NB4 (cell line): ENCODE results near the gene ARHGEF17.
"Not testable (repeated sequence)": the region's sequence is repeated elsewhere in the genome, so short reads cannot be mapped to it uniquely, and the experiment has no call there.

Experiments used
- DNase-seq: peaks from one replicate; pipeline ENCODE4 v3.0.0; 2010; ENCODE audit warnings: low read depth
- H3K4me3 ChIP-seq: one replicate; pipeline ENCODE4 v1.5.1; 2011; ENCODE audit warnings: mild to moderate bottlenecking, low read depth, low read length, moderate library complexity
- MAX ChIP-seq: IDR thresholded peaks from 2 replicates; pipeline ENCODE4 v1.6.1; 2011; ENCODE audit warnings: low read depth, low read length
- MYC ChIP-seq: IDR thresholded peaks from 2 replicates; pipeline ENCODE4 v1.6.1; 2011; ENCODE audit warnings: low read depth, low read length
- POLR2A ChIP-seq: IDR thresholded peaks from 2 replicates; pipeline ENCODE4 v1.6.1; 2011; ENCODE audit warnings: mild to moderate bottlenecking; ENCODE audit not compliant: insufficient read length; ENCODE audit errors: extremely low read depth
- TF ChIP-seq, protein P1 (sequence below): IDR thresholded peaks from one replicate; pipeline ENCODE4 v1.5.1; 2012; ENCODE audit warnings: low read depth, low read length

ARHGEF17 gene

GRCh38 chr11:73272680-73273038 lies 35.4 kb upstream of the ARHGEF17 start:
- TF ChIP-seq MYC (no peak), POLR2A (no peak), MAX (no peak)
- TF ChIP-seq, protein P1, sequence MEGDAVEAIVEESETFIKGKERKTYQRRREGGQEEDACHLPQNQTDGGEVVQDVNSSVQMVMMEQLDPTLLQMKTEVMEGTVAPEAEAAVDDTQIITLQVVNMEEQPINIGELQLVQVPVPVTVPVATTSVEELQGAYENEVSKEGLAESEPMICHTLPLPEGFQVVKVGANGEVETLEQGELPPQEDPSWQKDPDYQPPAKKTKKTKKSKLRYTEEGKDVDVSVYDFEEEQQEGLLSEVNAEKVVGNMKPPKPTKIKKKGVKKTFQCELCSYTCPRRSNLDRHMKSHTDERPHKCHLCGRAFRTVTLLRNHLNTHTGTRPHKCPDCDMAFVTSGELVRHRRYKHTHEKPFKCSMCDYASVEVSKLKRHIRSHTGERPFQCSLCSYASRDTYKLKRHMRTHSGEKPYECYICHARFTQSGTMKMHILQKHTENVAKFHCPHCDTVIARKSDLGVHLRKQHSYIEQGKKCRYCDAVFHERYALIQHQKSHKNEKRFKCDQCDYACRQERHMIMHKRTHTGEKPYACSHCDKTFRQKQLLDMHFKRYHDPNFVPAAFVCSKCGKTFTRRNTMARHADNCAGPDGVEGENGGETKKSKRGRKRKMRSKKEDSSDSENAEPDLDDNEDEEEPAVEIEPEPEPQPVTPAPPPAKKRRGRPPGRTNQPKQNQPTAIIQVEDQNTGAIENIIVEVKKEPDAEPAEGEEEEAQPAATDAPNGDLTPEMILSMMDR = no peak
- DNase-seq = no peak
- H3K4me3 ChIP-seq = peak overlapping the region; percentile 70

DNA sequence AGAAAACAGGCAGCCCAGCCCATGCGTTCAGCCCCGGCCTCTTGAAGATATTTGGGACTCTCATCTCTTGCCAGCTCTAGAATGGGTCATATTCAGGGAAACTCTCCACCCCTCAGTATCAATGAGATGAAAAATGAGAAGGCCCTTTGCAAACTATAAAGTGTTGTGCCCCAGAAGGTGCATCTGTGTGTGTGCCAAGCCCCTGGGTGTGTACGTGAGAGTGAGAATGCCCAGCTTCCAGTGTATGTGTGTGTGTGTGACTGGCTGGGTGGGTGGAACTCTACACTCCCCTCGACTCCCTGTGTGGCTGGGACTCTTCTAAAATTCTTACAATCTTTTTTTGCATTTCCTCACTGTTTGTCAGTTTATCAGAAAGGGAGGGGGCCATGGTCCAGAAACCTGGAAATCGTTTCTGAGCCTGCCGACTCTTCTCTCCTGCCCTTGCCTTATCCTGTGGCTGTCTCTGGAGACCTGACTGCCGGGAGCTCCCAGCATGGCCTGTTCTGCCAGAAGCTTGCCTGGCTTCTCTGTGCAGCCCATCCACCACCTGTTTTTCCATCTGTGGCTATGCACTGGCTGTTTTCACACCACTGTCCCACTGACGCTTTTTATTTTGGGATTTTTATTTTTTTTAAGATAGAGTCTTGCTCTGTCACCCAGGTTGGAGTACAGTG lies 34.7 kb upstream of the ARHGEF17 start:
- TF ChIP-seq MAX (no peak), POLR2A (no peak), MYC (no peak)
- TF ChIP-seq, protein P1 = no peak
- H3K4me3 ChIP-seq = peak overlapping the region; percentile 70
- DNase-seq = no peak

GRCh38 chr11:73274191-73274590 lies 33.9 kb upstream of the ARHGEF17 start:
- DNase-seq = not testable (repeated sequence)
- H3K4me3 ChIP-seq = peak overlapping the region; percentile 70

- peak overlapping the region; percentile 26 for H3K4me3 ChIP-seq
- no peak for TF ChIP-seq MYC
- TF ChIP-seq MAX = no peak
- no peak for TF ChIP-seq POLR2A
- TF ChIP-seq, protein P1 = no peak
- peak; percentile 64 for DNase-seq
Observed at GRCh38 chr11:73274722-73275380, 33.2 kb upstream of the ARHGEF17 start.

GRCh38 chr11:73275381-73275750 lies 32.7 kb upstream of the ARHGEF17 start:
- H3K4me3 ChIP-seq = no peak overlapping the region
- DNase-seq = no peak
- TF ChIP-seq POLR2A (no peak), MYC (no peak), MAX (no peak)
- TF ChIP-seq, protein P1 = no peak

- TF ChIP-seq, protein P1 = no peak
- no peak for TF ChIP-seq MYC
- TF ChIP-seq POLR2A = no peak
- TF ChIP-seq MAX = no peak
- H3K4me3 ChIP-seq = no peak overlapping the region
- DNase-seq = no peak
Observed at GRCh38 chr11:73277467-73277866, 30.6 kb upstream of the ARHGEF17 start.
